HEK293 (cell line): ENCODE results near the gene TP53I3.

Experiments used
- CTCF ChIA-PET: fragments of 350-600 bp; formaldehyde crosslinking; extraction: SDS; loops from one replicate; lab custom pipeline; 2021; ENCODE audit warnings: antibody characterized with exemption; lab: Yijun Ruan, JAX
- POLR2A ChIA-PET: fragments of 300-600 bp; formaldehyde crosslinking; extraction: SDS; loops from one replicate; lab custom pipeline; 2020; ENCODE audit warnings: antibody characterized with exemption, inconsistent platforms; lab: Yijun Ruan, JAX
- H3K27ac ChIP-seq: fragments of 200-500 bp; sonication (Bioruptor generic); 2 replicates; pipeline ENCODE4 v1.5.1; 2014; ENCODE audit warnings: low read depth, low read length, control low read depth, inconsistent platforms; ENCODE audit errors: extremely low read depth
- H3K36me3 ChIP-seq, 2 experiments: fragments of 200-500 bp in 1 of 2; sonication (Bioruptor generic) in 1 of 2; 1 replicate in 1 of 2; 2 replicates in 1 of 2; pipeline ENCODE4 v1.5.1; 2014 to 2017; ENCODE audit warnings: inconsistent platforms in 2 of 2, low read length in 2 of 2; ENCODE audit not compliant: control insufficient read depth in 2 of 2, insufficient read depth in 1 of 2
- H3K4me1 ChIP-seq: fragments of 200-500 bp; sonication (Bioruptor generic); 2 replicates; pipeline ENCODE4 v1.5.1; 2014; ENCODE audit warnings: mild to moderate bottlenecking, low read length, inconsistent platforms; ENCODE audit not compliant: control insufficient read depth, insufficient read depth
- H3K4me3 ChIP-seq: 2 replicates; pipeline ENCODE4 v1.5.1; 2011; ENCODE audit warnings: low read depth, mild to moderate bottlenecking, control low read depth, low read length, moderate library complexity
- H3K9me3 ChIP-seq: fragments of 200-500 bp; sonication (Bioruptor generic); 2 replicates; pipeline ENCODE4 v1.5.1; 2014; ENCODE audit warnings: low read depth, low read length, inconsistent platforms; ENCODE audit not compliant: control insufficient read depth, insufficient read depth
- HOXA7 ChIP-seq: sonication (generic); formaldehyde crosslinking; IDR thresholded peaks from 2 replicates; pipeline ENCODE4 v1.8.1; 2022; ENCODE audit warnings: missing genetic modification reagents, borderline replicate concordance
- HOXC10 ChIP-seq: sonication (generic); formaldehyde crosslinking; IDR thresholded peaks from 2 replicates; pipeline ENCODE4 v1.8.1; 2023; ENCODE audit warnings: mild to moderate bottlenecking, missing genetic modification reagents
- OVOL3 ChIP-seq: fragments of 450-650 bp; formaldehyde crosslinking; IDR thresholded peaks from 2 replicates; pipeline ENCODE4 v1.5.1; 2016; ENCODE audit warnings: missing biosample characterization, missing genetic modification characterization
- ZNF544 ChIP-seq: fragments of 450-650 bp; formaldehyde crosslinking; IDR thresholded peaks from 2 replicates; pipeline ENCODE4 v1.5.0; 2017; ENCODE audit warnings: missing biosample characterization, missing genetic modification characterization
- ZNF600 ChIP-seq: fragments of 450-650 bp; formaldehyde crosslinking; IDR thresholded peaks from 2 replicates; pipeline ENCODE4 v1.5.1; 2016; ENCODE audit warnings: missing biosample characterization, missing genetic modification characterization
- ZNF654 ChIP-seq: fragments of 450-650 bp; formaldehyde crosslinking; IDR thresholded peaks from 2 replicates; pipeline ENCODE4 v1.5.1; 2016; ENCODE audit warnings: low read depth, missing biosample characterization, missing genetic modification characterization
- ZNF664 ChIP-seq: fragments of 450-650 bp; formaldehyde crosslinking; IDR thresholded peaks from 2 replicates; pipeline ENCODE4 v1.5.1; 2016; ENCODE audit warnings: missing biosample characterization, missing genetic modification characterization
- ZNF768 ChIP-seq: fragments of 450-650 bp; formaldehyde crosslinking; IDR thresholded peaks from 2 replicates; pipeline ENCODE4 v1.5.1; 2018; ENCODE audit warnings: missing biosample characterization, mild to moderate bottlenecking, missing genetic modification characterization
- ZNF785 ChIP-seq: fragments of 450-650 bp; formaldehyde crosslinking; IDR thresholded peaks from 2 replicates; pipeline ENCODE4 v1.5.1; 2016; ENCODE audit warnings: missing biosample characterization, missing genetic modification characterization
- TF ChIP-seq, protein P1 (sequence below): fragments of 450-650 bp; formaldehyde crosslinking; IDR thresholded peaks from 2 replicates; pipeline ENCODE4 v1.5.1; 2016; ENCODE audit warnings: missing biosample characterization, missing genetic modification characterization
- TF ChIP-seq, protein P2 (sequence below): fragments of 450-650 bp; formaldehyde crosslinking; IDR thresholded peaks from 2 replicates; pipeline ENCODE4 v1.5.1; 2016; ENCODE audit warnings: missing biosample characterization, missing genetic modification characterization
- TF ChIP-seq, protein P3 (sequence below): fragments of 450-650 bp; formaldehyde crosslinking; IDR thresholded peaks from 2 replicates; pipeline ENCODE4 v1.5.1; 2016; ENCODE audit warnings: missing biosample characterization, missing genetic modification characterization
- TF ChIP-seq, protein P4 (sequence below): fragments of 450-650 bp; formaldehyde crosslinking; IDR thresholded peaks from 2 replicates; pipeline ENCODE4 v1.5.1; 2017; ENCODE audit warnings: missing biosample characterization, missing genetic modification characterization
- TF ChIP-seq, protein P5 (sequence below): fragments of 450-650 bp; formaldehyde crosslinking; optimal IDR thresholded peaks from 2 replicates; pipeline ENCODE3; 2016; ENCODE audit warnings: missing biosample characterization, mild to moderate bottlenecking, missing genetic modification characterization
- TF ChIP-seq, protein P6 (sequence below): fragments of 450-650 bp; formaldehyde crosslinking; IDR thresholded peaks from 2 replicates; pipeline ENCODE4 v1.5.1; 2016; ENCODE audit warnings: missing biosample characterization, missing genetic modification characterization
- TF ChIP-seq, protein P7 (sequence below): fragments of 450-650 bp; formaldehyde crosslinking; IDR thresholded peaks from 2 replicates; pipeline ENCODE4 v1.5.1; 2016; ENCODE audit warnings: missing biosample characterization, missing genetic modification characterization

TP53I3 gene

DNA sequence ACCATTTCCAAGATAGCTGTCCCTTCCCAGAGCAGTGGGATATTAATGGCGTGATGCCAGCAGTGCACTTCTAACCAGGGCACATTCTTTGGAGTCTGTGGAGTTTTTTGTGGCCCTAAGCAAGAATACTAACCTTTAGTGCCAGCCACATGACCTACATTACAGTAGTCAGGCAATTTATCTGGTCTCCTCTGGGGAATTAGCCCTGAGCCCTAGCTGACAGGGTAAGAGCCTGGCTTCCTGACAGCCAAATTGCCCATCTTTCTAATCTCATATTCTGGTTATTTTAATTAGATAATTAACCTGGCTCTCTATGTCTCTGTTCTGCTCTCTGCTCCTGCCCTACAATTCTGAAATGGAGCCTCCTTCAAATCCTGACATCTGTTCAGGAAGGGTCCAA is 33.3 kb upstream of the TP53I3 start:
- no peaks in the 10 kb centered on the region for H3K36me3 ChIP-seq
- CTCF ChIA-PET: interaction anchor here (0.5 kb wide), 1 partner anchor 164 kb away, joined by 3 read pairs; no protein-coding TSS in a partner anchor

DNA sequence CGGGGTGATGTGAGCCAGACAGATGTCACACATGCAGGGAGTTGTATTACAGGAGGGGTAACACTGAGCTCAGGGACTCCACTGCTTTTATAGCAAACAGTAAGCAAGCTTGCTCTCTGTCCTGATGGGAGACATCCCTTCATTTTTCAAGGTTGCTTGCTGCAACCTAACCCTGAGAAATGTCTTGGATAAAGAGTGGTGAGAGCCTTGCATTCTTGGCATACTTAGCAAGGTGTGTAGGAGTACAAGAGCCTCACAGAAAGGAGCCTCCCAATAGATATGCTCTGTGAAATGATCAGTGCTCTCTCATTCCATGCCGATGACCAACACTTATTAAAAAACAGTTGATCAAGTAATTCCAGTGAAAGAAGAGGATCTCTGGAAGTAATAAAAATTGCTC is 30.4 kb upstream of the TP53I3 start:
- H3K9me3 ChIP-seq: no peaks in the 10 kb centered on the region
- no peaks in the 10 kb centered on the region for H3K36me3 ChIP-seq
- H3K4me1 ChIP-seq: no peaks in the 10 kb centered on the region
- POLR2A ChIA-PET: no interaction called here
- H3K27ac ChIP-seq: no peak overlapping the region
- TF ChIP-seq ZNF654 (tag by site-specific recombination) (no peak), OVOL3 (no peak), HOXA7 (CRISPR knock-in tag) (no peak), ZNF600 (no peak)
- TF ChIP-seq, protein P1, sequence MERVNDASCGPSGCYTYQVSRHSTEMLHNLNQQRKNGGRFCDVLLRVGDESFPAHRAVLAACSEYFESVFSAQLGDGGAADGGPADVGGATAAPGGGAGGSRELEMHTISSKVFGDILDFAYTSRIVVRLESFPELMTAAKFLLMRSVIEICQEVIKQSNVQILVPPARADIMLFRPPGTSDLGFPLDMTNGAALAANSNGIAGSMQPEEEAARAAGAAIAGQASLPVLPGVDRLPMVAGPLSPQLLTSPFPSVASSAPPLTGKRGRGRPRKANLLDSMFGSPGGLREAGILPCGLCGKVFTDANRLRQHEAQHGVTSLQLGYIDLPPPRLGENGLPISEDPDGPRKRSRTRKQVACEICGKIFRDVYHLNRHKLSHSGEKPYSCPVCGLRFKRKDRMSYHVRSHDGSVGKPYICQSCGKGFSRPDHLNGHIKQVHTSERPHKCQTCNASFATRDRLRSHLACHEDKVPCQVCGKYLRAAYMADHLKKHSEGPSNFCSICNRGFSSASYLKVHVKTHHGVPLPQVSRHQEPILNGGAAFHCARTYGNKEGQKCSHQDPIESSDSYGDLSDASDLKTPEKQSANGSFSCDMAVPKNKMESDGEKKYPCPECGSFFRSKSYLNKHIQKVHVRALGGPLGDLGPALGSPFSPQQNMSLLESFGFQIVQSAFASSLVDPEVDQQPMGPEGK: no peak
- TF ChIP-seq, protein P2, sequence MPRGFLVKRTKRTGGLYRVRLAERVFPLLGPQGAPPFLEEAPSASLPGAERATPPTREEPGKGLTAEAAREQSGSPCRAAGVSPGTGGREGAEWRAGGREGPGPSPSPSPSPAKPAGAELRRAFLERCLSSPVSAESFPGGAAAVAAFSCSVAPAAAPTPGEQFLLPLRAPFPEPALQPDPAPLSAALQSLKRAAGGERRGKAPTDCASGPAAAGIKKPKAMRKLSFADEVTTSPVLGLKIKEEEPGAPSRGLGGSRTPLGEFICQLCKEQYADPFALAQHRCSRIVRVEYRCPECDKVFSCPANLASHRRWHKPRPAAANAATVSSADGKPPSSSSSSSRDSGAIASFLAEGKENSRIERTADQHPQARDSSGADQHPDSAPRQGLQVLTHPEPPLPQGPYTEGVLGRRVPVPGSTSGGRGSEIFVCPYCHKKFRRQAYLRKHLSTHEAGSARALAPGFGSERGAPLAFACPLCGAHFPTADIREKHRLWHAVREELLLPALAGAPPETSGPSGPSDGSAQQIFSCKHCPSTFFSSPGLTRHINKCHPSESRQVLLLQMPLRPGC (tag by site-specific recombination): no peak
- TF ChIP-seq, protein P3, sequence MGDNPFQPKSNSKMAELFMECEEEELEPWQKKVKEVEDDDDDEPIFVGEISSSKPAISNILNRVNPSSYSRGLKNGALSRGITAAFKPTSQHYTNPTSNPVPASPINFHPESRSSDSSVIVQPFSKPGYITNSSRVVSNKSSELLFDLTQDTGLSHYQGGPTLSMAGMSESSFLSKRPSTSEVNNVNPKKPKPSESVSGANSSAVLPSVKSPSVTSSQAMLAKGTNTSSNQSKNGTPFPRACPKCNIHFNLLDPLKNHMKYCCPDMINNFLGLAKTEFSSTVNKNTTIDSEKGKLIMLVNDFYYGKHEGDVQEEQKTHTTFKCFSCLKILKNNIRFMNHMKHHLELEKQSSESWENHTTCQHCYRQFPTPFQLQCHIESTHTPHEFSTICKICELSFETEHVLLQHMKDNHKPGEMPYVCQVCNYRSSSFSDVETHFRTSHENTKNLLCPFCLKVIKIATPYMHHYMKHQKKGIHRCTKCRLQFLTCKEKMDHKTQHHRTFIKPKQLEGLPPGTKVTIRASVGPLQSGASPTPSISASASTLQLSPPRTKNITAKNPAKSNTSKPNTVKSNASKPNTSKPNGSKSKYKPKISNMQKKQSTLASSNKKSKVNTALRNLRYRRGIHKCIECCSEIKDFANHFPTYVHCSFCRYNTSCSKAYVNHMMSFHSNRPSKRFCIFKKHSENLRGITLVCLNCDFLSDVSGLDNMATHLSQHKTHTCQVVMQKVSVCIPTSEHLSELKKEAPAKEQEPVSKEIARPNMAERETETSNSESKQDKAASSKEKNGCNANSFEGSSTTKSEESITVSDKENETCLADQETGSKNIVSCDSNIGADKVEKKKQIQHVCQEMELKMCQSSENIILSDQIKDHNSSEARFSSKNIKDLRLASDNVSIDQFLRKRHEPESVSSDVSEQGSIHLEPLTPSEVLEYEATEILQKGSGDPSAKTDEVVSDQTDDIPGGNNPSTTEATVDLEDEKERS: no peak
- TF ChIP-seq, protein P4, sequence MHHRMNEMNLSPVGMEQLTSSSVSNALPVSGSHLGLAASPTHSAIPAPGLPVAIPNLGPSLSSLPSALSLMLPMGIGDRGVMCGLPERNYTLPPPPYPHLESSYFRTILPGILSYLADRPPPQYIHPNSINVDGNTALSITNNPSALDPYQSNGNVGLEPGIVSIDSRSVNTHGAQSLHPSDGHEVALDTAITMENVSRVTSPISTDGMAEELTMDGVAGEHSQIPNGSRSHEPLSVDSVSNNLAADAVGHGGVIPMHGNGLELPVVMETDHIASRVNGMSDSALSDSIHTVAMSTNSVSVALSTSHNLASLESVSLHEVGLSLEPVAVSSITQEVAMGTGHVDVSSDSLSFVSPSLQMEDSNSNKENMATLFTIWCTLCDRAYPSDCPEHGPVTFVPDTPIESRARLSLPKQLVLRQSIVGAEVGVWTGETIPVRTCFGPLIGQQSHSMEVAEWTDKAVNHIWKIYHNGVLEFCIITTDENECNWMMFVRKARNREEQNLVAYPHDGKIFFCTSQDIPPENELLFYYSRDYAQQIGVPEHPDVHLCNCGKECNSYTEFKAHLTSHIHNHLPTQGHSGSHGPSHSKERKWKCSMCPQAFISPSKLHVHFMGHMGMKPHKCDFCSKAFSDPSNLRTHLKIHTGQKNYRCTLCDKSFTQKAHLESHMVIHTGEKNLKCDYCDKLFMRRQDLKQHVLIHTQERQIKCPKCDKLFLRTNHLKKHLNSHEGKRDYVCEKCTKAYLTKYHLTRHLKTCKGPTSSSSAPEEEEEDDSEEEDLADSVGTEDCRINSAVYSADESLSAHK (tag by site-specific recombination): no peak
- CTCF ChIA-PET: interaction anchor here (0.7 kb wide), 1 partner anchor 31 kb away, joined by 3 read pairs; the partner anchor contains the start of gene TP53I3
- no peak overlapping the region for H3K4me3 ChIP-seq

More for the DNA sequence above, 33.3 kb upstream of the TP53I3 start:
- H3K9me3 ChIP-seq: no peaks in the 10 kb centered on the region
- H3K27ac ChIP-seq: no peak overlapping the region
- H3K4me1 ChIP-seq: no peaks in the 10 kb centered on the region
- TF ChIP-seq ZNF544 (tag by site-specific recombination) (no peak), ZNF654 (tag by site-specific recombination) (no peak), HOXC10 (CRISPR knock-in tag) (no peak), ZNF785 (tag by site-specific recombination) (no peak), ZNF768 (tag by site-specific recombination) (no peak), ZNF664 (tag by site-specific recombination) (no peak)
- TF ChIP-seq, protein P5, sequence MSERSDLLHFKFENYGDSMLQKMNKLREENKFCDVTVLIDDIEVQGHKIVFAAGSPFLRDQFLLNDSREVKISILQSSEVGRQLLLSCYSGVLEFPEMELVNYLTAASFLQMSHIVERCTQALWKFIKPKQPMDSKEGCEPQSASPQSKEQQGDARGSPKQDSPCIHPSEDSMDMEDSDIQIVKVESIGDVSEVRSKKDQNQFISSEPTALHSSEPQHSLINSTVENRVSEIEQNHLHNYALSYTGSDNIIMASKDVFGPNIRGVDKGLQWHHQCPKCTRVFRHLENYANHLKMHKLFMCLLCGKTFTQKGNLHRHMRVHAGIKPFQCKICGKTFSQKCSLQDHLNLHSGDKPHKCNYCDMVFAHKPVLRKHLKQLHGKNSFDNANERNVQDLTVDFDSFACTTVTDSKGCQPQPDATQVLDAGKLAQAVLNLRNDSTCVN (tag by site-specific recombination): no peak
- TF ChIP-seq, protein P6, sequence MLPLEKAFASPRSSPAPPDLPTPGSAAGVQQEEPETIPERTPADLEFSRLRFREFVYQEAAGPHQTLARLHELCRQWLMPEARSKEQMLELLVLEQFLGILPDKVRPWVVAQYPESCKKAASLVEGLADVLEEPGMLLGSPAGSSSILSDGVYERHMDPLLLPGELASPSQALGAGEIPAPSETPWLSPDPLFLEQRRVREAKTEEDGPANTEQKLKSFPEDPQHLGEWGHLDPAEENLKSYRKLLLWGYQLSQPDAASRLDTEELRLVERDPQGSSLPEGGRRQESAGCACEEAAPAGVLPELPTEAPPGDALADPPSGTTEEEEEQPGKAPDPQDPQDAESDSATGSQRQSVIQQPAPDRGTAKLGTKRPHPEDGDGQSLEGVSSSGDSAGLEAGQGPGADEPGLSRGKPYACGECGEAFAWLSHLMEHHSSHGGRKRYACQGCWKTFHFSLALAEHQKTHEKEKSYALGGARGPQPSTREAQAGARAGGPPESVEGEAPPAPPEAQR: no peak
- TF ChIP-seq, protein P7, sequence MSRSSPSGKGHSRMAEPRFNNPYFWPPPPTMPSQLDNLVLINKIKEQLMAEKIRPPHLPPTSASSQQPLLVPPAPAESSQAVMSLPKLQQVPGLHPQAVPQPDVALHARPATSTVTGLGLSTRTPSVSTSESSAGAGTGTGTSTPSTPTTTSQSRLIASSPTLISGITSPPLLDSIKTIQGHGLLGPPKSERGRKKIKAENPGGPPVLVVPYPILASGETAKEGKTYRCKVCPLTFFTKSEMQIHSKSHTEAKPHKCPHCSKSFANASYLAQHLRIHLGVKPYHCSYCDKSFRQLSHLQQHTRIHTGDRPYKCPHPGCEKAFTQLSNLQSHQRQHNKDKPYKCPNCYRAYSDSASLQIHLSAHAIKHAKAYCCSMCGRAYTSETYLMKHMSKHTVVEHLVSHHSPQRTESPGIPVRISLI (tag by site-specific recombination): no peak
- POLR2A ChIA-PET: no interaction called here
- no peak overlapping the region for H3K4me3 ChIP-seq
